Activated CD4-positive, alpha-beta memory T cell treated with anti-CD3 and anti-CD28 coated beads, Interleukin-2, amount 10 ng/mL, durations not matched to agents 7 days and 5 days (primary cell): ENCODE results near the gene TP53INP2. TPM values are rescaled to one million over a fixed set of nuclear protein-coding genes. Genes with fewer than 3 reads are reported as not detected.
"Not testable (repeated sequence)": the region's sequence is repeated elsewhere in the genome, so short reads cannot be mapped to it uniquely, and the experiment has no call there.

ENCODE experiments used
- CTCF ChIA-PET: fragments of 350-600 bp; sonication (Branson Sonifier 250); formaldehyde crosslinking; loops from one replicate; lab custom pipeline; 2021; ENCODE audit warnings: antibody characterized with exemption, inconsistent platforms; lab: Charles Lee
- POLR2A ChIA-PET: fragments of 350-600 bp; sonication (Branson Sonifier 250); formaldehyde crosslinking; loops from one replicate; lab custom pipeline; 2021; ENCODE audit warnings: antibody characterized with exemption; lab: Charles Lee
- DNase-seq: peaks from one replicate; pipeline ENCODE4 v3.0.0-alpha.2; 2020
- H3K27ac Mint-ChIP-seq: one replicate; pipeline ENCODE4 v1.8.0; 2021; ENCODE audit warnings: mild to moderate bottlenecking, mixed read lengths
- H3K27me3 Mint-ChIP-seq: one replicate; pipeline ENCODE4 v1.8.0; 2021; ENCODE audit warnings: mixed read lengths
- H3K36me3 Mint-ChIP-seq: one replicate; pipeline ENCODE4 v1.8.0; 2021; ENCODE audit warnings: low read depth, mixed read lengths
- H3K4me1 Mint-ChIP-seq: one replicate; pipeline ENCODE4 v1.8.0; 2021; ENCODE audit warnings: mixed read lengths
- H3K4me3 Mint-ChIP-seq: one replicate; pipeline ENCODE4 v1.8.0; 2021; ENCODE audit warnings: mild to moderate bottlenecking, mixed read lengths
- H3K9me3 Mint-ChIP-seq: one replicate; pipeline ENCODE4 v1.8.0; 2021; ENCODE audit warnings: mixed read lengths
- total RNA-seq, 2 experiments: library from RNA; stranded (reverse); gene quantifications; one replicate each; pipeline ENCODE4 v1.2.3, GENCODE V29; 2021

Gene TP53INP2, protein sequence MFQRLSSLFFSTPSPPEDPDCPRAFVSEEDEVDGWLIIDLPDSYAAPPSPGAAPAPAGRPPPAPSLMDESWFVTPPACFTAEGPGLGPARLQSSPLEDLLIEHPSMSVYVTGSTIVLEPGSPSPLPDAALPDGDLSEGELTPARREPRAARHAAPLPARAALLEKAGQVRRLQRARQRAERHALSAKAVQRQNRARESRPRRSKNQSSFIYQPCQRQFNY
- total RNA-seq, result 1 to 10 TPM; 3.3 TPM

- Mint-ChIP-seq H3K27me3 (peaks cover 13% of the 10 kb centered on the region), H3K36me3 (no peaks in the 10 kb centered on the region), H3K4me3 (peak within 1 kb of the TSS; percentile 91), H3K9me3 (no peaks in the 10 kb centered on the region), H3K4me1 (peaks cover 41% of the 10 kb centered on the region), H3K27ac (peak within 1 kb of the TSS; percentile 86)
- DNase-seq, result peak; percentile 92
- CTCF ChIA-PET, result interaction anchor here (1.0 to 5.2 kb wide), 6 partner anchors 27 to 392 kb away, joined by 3 to 43 read pairs (median 4); partner anchors contain the start of gene PIGU
- POLR2A ChIA-PET, result interaction anchor here (0.7 to 3.0 kb wide), 11 partner anchors 9 to 592 kb away, joined by 3 to 17 read pairs (median 3); partner anchors contain the start of genes DYNLRB1, EIF2S2, ITCH and MAP1LC3A
These were observed at the start of gene TP53INP2 for GRCh38 chr20:34704177-34705007. Gene TP53INP2, plus strand, starts transcription at chr20:34704344. Its CDS starts 4,396 bp downstream, at chr20:34708740.

- H3K27ac Mint-ChIP-seq, H3K4me3 Mint-ChIP-seq, H3K27me3 Mint-ChIP-seq, H3K4me1 Mint-ChIP-seq, POLR2A ChIA-PET, CTCF ChIA-PET, H3K9me3 Mint-ChIP-seq, H3K36me3 Mint-ChIP-seq, DNase-seq: not testable (repeated sequence)
These were observed 45.5 kb upstream of the TP53INP2 start for GRCh38 chr20:34658654-34659053.

DNA sequence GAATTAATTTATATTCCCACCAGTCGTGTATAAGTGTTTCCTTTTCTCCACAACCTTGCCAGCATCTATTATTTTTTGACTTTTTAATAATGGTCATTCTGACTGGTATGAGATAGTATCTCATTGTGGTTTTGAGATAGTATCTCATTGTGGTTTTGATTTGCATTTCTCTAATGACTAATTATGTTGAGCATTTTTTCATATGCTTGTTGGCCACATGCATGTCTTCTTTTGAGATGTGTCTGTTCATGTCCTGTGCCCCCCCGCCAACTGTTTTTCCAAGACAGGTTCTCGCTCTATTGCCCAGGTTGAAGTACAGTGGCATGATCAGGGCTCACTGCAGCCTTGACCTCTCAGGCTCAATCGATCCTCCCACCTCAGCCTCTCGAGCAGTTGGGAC, 42.3 kb upstream of the TP53INP2 start:
- H3K4me3 Mint-ChIP-seq, H3K27me3 Mint-ChIP-seq, POLR2A ChIA-PET, H3K4me1 Mint-ChIP-seq, CTCF ChIA-PET, H3K9me3 Mint-ChIP-seq, H3K27ac Mint-ChIP-seq, H3K36me3 Mint-ChIP-seq, DNase-seq: not testable (repeated sequence)

DNA sequence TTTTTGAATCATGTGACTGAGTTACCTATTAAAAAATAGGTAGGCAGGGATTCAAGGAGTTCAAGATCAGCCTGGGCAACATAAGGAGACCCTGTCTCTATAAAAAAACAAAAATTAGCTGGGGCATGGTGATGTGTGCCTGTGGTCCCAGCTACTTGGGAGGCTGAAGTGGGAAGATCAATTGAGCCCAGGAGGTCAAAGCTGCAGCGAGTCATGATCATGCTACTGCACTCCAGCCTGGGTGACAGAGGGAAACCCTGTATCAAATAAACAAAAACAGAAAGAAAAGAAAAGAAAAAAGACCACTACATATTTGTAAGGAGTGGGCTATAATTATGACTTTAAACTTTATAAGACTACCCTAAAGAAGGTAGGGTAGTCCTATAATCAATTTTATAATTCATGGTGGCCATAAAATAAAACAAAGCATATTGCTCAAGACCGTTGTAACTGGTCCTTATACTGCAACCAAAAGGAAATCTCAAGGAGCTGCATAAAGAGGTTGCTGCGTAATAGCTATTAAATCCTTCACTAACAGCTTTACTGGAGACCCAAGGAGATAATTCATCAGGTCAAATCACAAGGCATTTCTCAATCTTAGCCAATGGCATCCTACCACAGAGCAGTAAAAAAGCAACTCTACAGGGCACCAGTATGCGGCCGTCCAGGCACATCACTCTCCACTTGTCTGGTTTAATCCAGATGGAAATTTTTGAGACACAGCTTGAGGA, 40.8 kb upstream of the TP53INP2 start:
- Mint-ChIP-seq H3K36me3 (no peaks in the 10 kb centered on the region), H3K27me3 (no peaks in the 10 kb centered on the region), H3K4me1 (peaks cover 8% of the 10 kb centered on the region), H3K27ac (no peak overlapping the region), H3K9me3 (no peaks in the 10 kb centered on the region), H3K4me3 (no peak overlapping the region)
- DNase-seq, result no peak
- ChIA-PET CTCF (no interaction called here), POLR2A (no interaction called here)

GRCh38 chr20:34664751-34665150, 39.4 kb upstream of the TP53INP2 start:
- DNase-seq, CTCF ChIA-PET, H3K4me3 Mint-ChIP-seq, H3K36me3 Mint-ChIP-seq, H3K27me3 Mint-ChIP-seq, H3K9me3 Mint-ChIP-seq, H3K27ac Mint-ChIP-seq, H3K4me1 Mint-ChIP-seq: not testable (repeated sequence)
- POLR2A ChIA-PET, result interaction anchor here (0.6 kb wide), 1 partner anchor 134 kb away, joined by 4 read pairs; no protein-coding TSS in a partner anchor

GRCh38 chr20:34669094-34669493, 35.0 kb upstream of the TP53INP2 start:
- CTCF ChIA-PET, result interaction anchor here (1.0 kb wide), 1 partner anchor 101 kb away, joined by 3 read pairs; no protein-coding TSS in a partner anchor
- Mint-ChIP-seq H3K4me3 (no peak overlapping the region), H3K36me3 (peaks cover 4% of the 10 kb centered on the region)

DNA sequence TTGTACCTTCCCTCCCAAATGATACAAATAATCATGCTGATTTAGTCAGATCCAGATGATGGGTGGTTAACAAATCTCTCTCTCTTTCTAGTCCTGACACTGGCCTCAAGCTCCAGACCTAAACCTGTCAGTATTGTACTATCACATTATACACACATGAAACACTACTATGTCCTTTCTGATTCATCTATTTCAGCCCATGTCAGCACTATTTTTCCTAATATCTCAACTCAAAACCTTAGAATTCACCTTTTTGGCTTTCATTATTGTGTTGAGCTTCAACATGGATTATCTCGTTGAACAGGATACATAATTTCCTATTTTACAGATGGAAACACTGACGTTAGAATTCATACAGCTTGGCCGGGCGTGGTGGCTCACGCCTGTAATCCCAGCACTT, 30.7 kb upstream of the TP53INP2 start:
- peaks cover 4% of the 10 kb centered on the region for H3K36me3 Mint-ChIP-seq
- POLR2A ChIA-PET, result interaction anchor here (0.6 to 2.6 kb wide), 2 partner anchors 30 to 40 kb away, joined by 4 to 7 read pairs; partner anchors contain the start of gene TP53INP2
- DNase-seq, result no peak
- peaks cover 20% of the 10 kb centered on the region for H3K4me1 Mint-ChIP-seq
- H3K4me3 Mint-ChIP-seq, result no peak overlapping the region
- H3K9me3 Mint-ChIP-seq, result no peaks in the 10 kb centered on the region
- CTCF ChIA-PET, result no interaction called here
- no peaks in the 10 kb centered on the region for H3K27me3 Mint-ChIP-seq
- H3K27ac Mint-ChIP-seq, result no peak overlapping the region

More at GRCh38 chr20:34669094-34669493, 35.0 kb upstream of the TP53INP2 start:
- no peaks in the 10 kb centered on the region for H3K4me1 Mint-ChIP-seq
- POLR2A ChIA-PET, result no interaction called here
- DNase-seq, result no peak
- no peaks in the 10 kb centered on the region for H3K9me3 Mint-ChIP-seq
- no peak overlapping the region for H3K27ac Mint-ChIP-seq
- no peaks in the 10 kb centered on the region for H3K27me3 Mint-ChIP-seq

GRCh38 chr20:34675561-34675960, 28.6 kb upstream of the TP53INP2 start:
- Mint-ChIP-seq H3K27ac (no peak overlapping the region), H3K36me3 (peaks cover 4% of the 10 kb centered on the region), H3K9me3 (no peaks in the 10 kb centered on the region), H3K4me3 (peak overlapping the region; percentile 98), H3K4me1 (peaks cover 32% of the 10 kb centered on the region), H3K27me3 (no peaks in the 10 kb centered on the region)
- ChIA-PET POLR2A (interaction anchor here (3.0 kb wide), 1 partner anchor 159 kb away, joined by 17 read pairs; the partner anchor contains the start of gene DYNLRB1), CTCF (interaction anchor here (0.6 to 0.7 kb wide), 2 partner anchors 28 to 994 kb away, joined by 3 read pairs; no protein-coding TSS in a partner anchor)
- no peak for DNase-seq

- peak overlapping the region; percentile 88 for H3K27ac Mint-ChIP-seq
- H3K36me3 Mint-ChIP-seq, result peaks cover 4% of the 10 kb centered on the region
- peaks cover 36% of the 10 kb centered on the region for H3K4me1 Mint-ChIP-seq
- ChIA-PET POLR2A (interaction anchor here (1.2 to 3.0 kb wide), 5 partner anchors 94 to 471 kb away, joined by 3 to 17 read pairs (median 3); partner anchors contain the start of genes DYNLRB1 and EDEM2), CTCF (no interaction called here)
- no peak for DNase-seq
- no peaks in the 10 kb centered on the region for H3K9me3 Mint-ChIP-seq
- peak overlapping the region; percentile 98 for H3K4me3 Mint-ChIP-seq
- H3K27me3 Mint-ChIP-seq, result no peaks in the 10 kb centered on the region
These were observed 28.0 kb upstream of the TP53INP2 start for GRCh38 chr20:34675993-34676641.

- DNase-seq, result peak; percentile 98
- Mint-ChIP-seq H3K27me3 (no peaks in the 10 kb centered on the region), H3K27ac (peak within 1 kb of the TSS; percentile 88), H3K9me3 (no peaks in the 10 kb centered on the region), H3K4me1 (peaks cover 36% of the 10 kb centered on the region), H3K4me3 (peak within 1 kb of the TSS; percentile 98), H3K36me3 (peaks cover 4% of the 10 kb centered on the region)
- ChIA-PET CTCF (interaction anchor here (0.6 to 1.3 kb wide), 3 partner anchors 27 to 1943 kb away, joined by 3 to 4 read pairs (median 4); no protein-coding TSS in a partner anchor), POLR2A (interaction anchor here (0.6 to 3.0 kb wide), 12 partner anchors 20 to 1266 kb away, joined by 3 to 17 read pairs (median 3); partner anchors contain the start of genes DYNLRB1, EDEM2, ITCH and MAP1LC3A)
These were observed 27.3 kb upstream of the TP53INP2 start, which contains the start of gene PIGU for GRCh38 chr20:34676642-34677373. Gene PIGU, minus strand, starts transcription at chr20:34677092. Its CDS starts 7 bp downstream, at chr20:34677085.

GRCh38 chr20:34680586-34681175, 23.5 kb upstream of the TP53INP2 start:
- ChIA-PET POLR2A (interaction anchor here (1.1 kb wide), 1 partner anchor 123 kb away, joined by 3 read pairs; the partner anchor contains the start of gene MAP1LC3A), CTCF (no interaction called here)
- Mint-ChIP-seq H3K4me3 (no peak overlapping the region), H3K36me3 (no peaks in the 10 kb centered on the region), H3K27ac (no peak overlapping the region), H3K4me1 (peaks cover 30% of the 10 kb centered on the region), H3K9me3 (no peaks in the 10 kb centered on the region), H3K27me3 (no peaks in the 10 kb centered on the region)
- DNase-seq, result no peak
